Measurements from ENCODE around the gene P2RX6.

The P2RX6 gene

GRCh38 chr22:21041937-21042336 lies 27.0 kb downstream of the P2RX6 start:
- H3K9me2 ChIP-seq (replicated peaks; ENCODE audit: low read depth, low read length): no peaks in the 10 kb centered on the region
- H2AFZ ChIP-seq (ENCODE audit: low read length): no peak overlapping the region
- no peak overlapping the region for H3K4me3 ChIP-seq (ENCODE audit: low read length, poor library complexity, severe bottlenecking)
- TF ChIP-seq EZH2phosphoT487 (IDR thresholded peaks at IDR 0.05; ENCODE audit: borderline replicate concordance) (no peak), CTCF (conservative IDR thresholded peaks at IDR 0.05; ENCODE audit: low read length) (no peak)
- H3K9ac ChIP-seq (ENCODE audit: low read depth, low read length, poor library complexity, severe bottlenecking): no peak overlapping the region
- no peaks in the 10 kb centered on the region for H4K20me1 ChIP-seq (ENCODE audit: insufficient read depth, low read length, poor library complexity, severe bottlenecking)
- H3F3A ChIP-seq (ENCODE audit: low read depth): no peaks in the 10 kb centered on the region
- no peaks in the 10 kb centered on the region for H3K27me3 ChIP-seq (ENCODE audit: insufficient read depth, low read length, poor library complexity, severe bottlenecking)
- H3K79me2 ChIP-seq (ENCODE audit: insufficient read depth, low read length): no peaks in the 10 kb centered on the region
- H3K4me2 ChIP-seq (ENCODE audit: low read depth, low read length, poor library complexity, severe bottlenecking): no peak overlapping the region
- no peaks in the 10 kb centered on the region for H3K4me1 ChIP-seq (ENCODE audit: insufficient read depth, low read length, poor library complexity, severe bottlenecking)
- no peaks in the 10 kb centered on the region for H3K9me3 ChIP-seq (ENCODE audit: insufficient read depth, low read depth, low read length)
- H3K36me3 ChIP-seq (ENCODE audit: insufficient read depth, low read length): no peaks in the 10 kb centered on the region

- no peaks in the 10 kb centered on the region for H3F3A ChIP-seq (ENCODE audit: low read depth)
- no peak overlapping the region for H3K4me3 ChIP-seq (ENCODE audit: low read length, poor library complexity, severe bottlenecking)
- no peak overlapping the region for H2AFZ ChIP-seq (ENCODE audit: low read length)
- H4K20me1 ChIP-seq (ENCODE audit: insufficient read depth, low read length, poor library complexity, severe bottlenecking): no peaks in the 10 kb centered on the region
- no peaks in the 10 kb centered on the region for H3K4me1 ChIP-seq (ENCODE audit: insufficient read depth, low read length, poor library complexity, severe bottlenecking)
- TF ChIP-seq CTCF (conservative IDR thresholded peaks at IDR 0.05; ENCODE audit: low read length): no peak
- TF ChIP-seq EZH2phosphoT487 (IDR thresholded peaks at IDR 0.05; ENCODE audit: borderline replicate concordance): no peak
- H3K9me3 ChIP-seq (ENCODE audit: insufficient read depth, low read depth, low read length): no peaks in the 10 kb centered on the region
- no peaks in the 10 kb centered on the region for H3K36me3 ChIP-seq (ENCODE audit: insufficient read depth, low read length)
- H3K79me2 ChIP-seq (ENCODE audit: insufficient read depth, low read length): no peaks in the 10 kb centered on the region
- no peaks in the 10 kb centered on the region for H3K27me3 ChIP-seq (ENCODE audit: insufficient read depth, low read length, poor library complexity, severe bottlenecking)
- H3K4me2 ChIP-seq (ENCODE audit: low read depth, low read length, poor library complexity, severe bottlenecking): no peak overlapping the region
- H3K9ac ChIP-seq (ENCODE audit: low read depth, low read length, poor library complexity, severe bottlenecking): no peak overlapping the region
- H3K9me2 ChIP-seq (replicated peaks; ENCODE audit: low read depth, low read length): no peaks in the 10 kb centered on the region
Measured at GRCh38 chr22:21042978-21043859, 28.3 kb downstream of the P2RX6 start.

GRCh38 chr22:21043860-21044535 lies 29.0 kb downstream of the P2RX6 start:
- no peak overlapping the region for H2AFZ ChIP-seq (ENCODE audit: low read length)
- H3K4me3 ChIP-seq (ENCODE audit: low read length, poor library complexity, severe bottlenecking): no peak overlapping the region

More at GRCh38 chr22:21043860-21044535, 29.0 kb downstream of the P2RX6 start:
- no peak for TF ChIP-seq CTCF (conservative IDR thresholded peaks at IDR 0.05; ENCODE audit: low read length)
- no peak for TF ChIP-seq EZH2phosphoT487 (IDR thresholded peaks at IDR 0.05; ENCODE audit: borderline replicate concordance)
- H3F3A ChIP-seq (ENCODE audit: low read depth): no peaks in the 10 kb centered on the region
- H3K27me3 ChIP-seq (ENCODE audit: insufficient read depth, low read length, poor library complexity, severe bottlenecking): no peaks in the 10 kb centered on the region
- no peaks in the 10 kb centered on the region for H3K9me2 ChIP-seq (replicated peaks; ENCODE audit: low read depth, low read length)
- H3K9me3 ChIP-seq (ENCODE audit: insufficient read depth, low read depth, low read length): no peaks in the 10 kb centered on the region
- H3K4me1 ChIP-seq (ENCODE audit: insufficient read depth, low read length, poor library complexity, severe bottlenecking): no peaks in the 10 kb centered on the region
- no peaks in the 10 kb centered on the region for H3K36me3 ChIP-seq (ENCODE audit: insufficient read depth, low read length)
- no peak overlapping the region for H3K9ac ChIP-seq (ENCODE audit: low read depth, low read length, poor library complexity, severe bottlenecking)
- H3K4me2 ChIP-seq (ENCODE audit: low read depth, low read length, poor library complexity, severe bottlenecking): no peak overlapping the region
- H4K20me1 ChIP-seq (ENCODE audit: insufficient read depth, low read length, poor library complexity, severe bottlenecking): no peaks in the 10 kb centered on the region
- no peaks in the 10 kb centered on the region for H3K79me2 ChIP-seq (ENCODE audit: insufficient read depth, low read length)

Measured in Loucy (cell line).